Measurements from ENCODE around the gene PTPN2.

PTPN2 gene

DNA sequence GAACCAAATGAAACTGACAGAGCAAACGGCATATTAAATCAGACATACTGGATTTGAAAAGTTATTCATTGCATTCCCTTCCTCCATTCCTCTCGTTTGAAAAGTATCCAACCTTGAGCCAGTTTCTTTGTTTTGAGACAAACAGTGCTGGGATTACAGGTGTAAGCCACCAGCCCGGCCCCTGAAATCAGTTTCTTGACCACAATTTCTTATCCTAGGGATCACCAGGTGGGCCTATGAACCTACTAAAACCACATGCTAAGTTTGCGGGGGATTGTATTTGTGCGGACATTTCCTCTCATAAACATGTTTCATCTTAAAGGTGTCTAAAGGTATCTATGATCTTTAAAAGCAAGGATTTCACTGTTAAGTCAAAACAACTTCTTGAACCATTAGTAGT is 11.6 kb downstream of the PTPN2 start:
- no peaks in the 10 kb centered on the region for H3K79me2 ChIP-seq (ENCODE audit: control insufficient read depth, insufficient read depth, low read length, poor library complexity)
- no peak overlapping the region for H3K4me3 ChIP-seq (ENCODE audit: low read depth, low read length)
- H3K36me3 ChIP-seq (ENCODE audit: control insufficient read depth in 1 of 2, insufficient read depth in 2 of 2, low read length in 2 of 2) = no peaks in the 10 kb centered on the region
- H3K9ac ChIP-seq (ENCODE audit: low read length) = no peak overlapping the region
- H3K27me3 ChIP-seq (ENCODE audit: insufficient read depth, low read length) = no peaks in the 10 kb centered on the region
- H3K79me1 ChIP-seq (ENCODE audit: low read length) = no peaks in the 10 kb centered on the region
- H2AK5ac ChIP-seq (ENCODE audit: low read length) = no peak overlapping the region
- no peak overlapping the region for H3K4me2 ChIP-seq (ENCODE audit: low read length)
- no peaks in the 10 kb centered on the region for H3K4me1 ChIP-seq (ENCODE audit: control insufficient read depth in 1 of 2, insufficient read depth in 2 of 2, low read length in 2 of 2)
- DNase-seq = no peak
- H3K4ac ChIP-seq (ENCODE audit: low read depth, low read length) = no peak overlapping the region
- no peak overlapping the region for H2AFZ ChIP-seq (ENCODE audit: insufficient read depth, low read length, poor library complexity)
- H3K27ac ChIP-seq (ENCODE audit: low read depth, low read length) = no peak overlapping the region
- no peak overlapping the region for H4K8ac ChIP-seq (ENCODE audit: low read depth, low read length)
- H2BK12ac ChIP-seq (ENCODE audit: low read length) = no peak overlapping the region
- H3K23ac ChIP-seq (ENCODE audit: low read length) = no peak overlapping the region
- H2BK5ac ChIP-seq (ENCODE audit: low read depth, low read length, poor library complexity) = no peak overlapping the region
- whole genome bisulfite sequencing (ENCODE audit: extremely low coverage, insufficient coverage, insufficient read length) = no CpG with 5 or more reads among the region's 5 CpGs
- no peak overlapping the region for H4K91ac ChIP-seq (ENCODE audit: low read depth, low read length)
- H2BK120ac ChIP-seq (ENCODE audit: insufficient read depth, low read length, poor library complexity) = no peak overlapping the region
- H3K9me3 ChIP-seq (ENCODE audit: insufficient read depth, low read depth, low read length) = no peaks in the 10 kb centered on the region
- no peak overlapping the region for H3K18ac ChIP-seq (ENCODE audit: low read length)
- no peak overlapping the region for H4K12ac ChIP-seq (ENCODE audit: low read depth, low read length)
- no peak overlapping the region for H3K14ac ChIP-seq (ENCODE audit: low read length)

DNA sequence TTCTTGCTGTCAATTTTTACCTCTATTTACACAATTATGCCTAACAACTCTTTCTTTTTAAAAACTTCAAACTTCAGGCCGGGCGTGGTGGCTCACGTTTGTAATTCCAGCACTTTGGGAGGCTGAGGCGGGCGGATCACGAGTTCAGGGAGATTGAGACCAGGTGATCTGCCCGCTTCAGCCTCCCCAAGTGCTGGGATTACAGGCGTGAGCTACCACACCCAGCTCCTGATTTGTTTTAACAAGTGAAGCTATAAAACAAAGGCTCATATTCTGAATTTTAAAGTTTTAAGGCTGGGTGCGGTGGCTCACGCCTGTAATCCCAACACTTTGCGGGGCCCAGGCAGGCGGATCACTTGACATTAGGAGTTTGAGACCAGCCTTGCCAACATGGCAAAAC is 15.5 kb downstream of the PTPN2 start:
- Histone ChIP-seq H4K12ac (ENCODE audit: low read depth, low read length) (no peak overlapping the region), H3K4ac (ENCODE audit: low read depth, low read length) (no peak overlapping the region), H2AK5ac (ENCODE audit: low read length) (no peak overlapping the region), H2AFZ (ENCODE audit: insufficient read depth, low read length, poor library complexity) (no peak overlapping the region), H2BK12ac (ENCODE audit: low read length) (no peak overlapping the region), H3K79me2 (ENCODE audit: control insufficient read depth, insufficient read depth, low read length, poor library complexity) (no peaks in the 10 kb centered on the region), H3K18ac (ENCODE audit: low read length) (no peak overlapping the region), H3K4me1 (ENCODE audit: control insufficient read depth in 1 of 2, insufficient read depth in 2 of 2, low read length in 2 of 2) (no peaks in the 10 kb centered on the region), H3K9me3 (ENCODE audit: insufficient read depth, low read depth, low read length) (no peaks in the 10 kb centered on the region), H3K36me3 (ENCODE audit: control insufficient read depth in 1 of 2, insufficient read depth in 2 of 2, low read length in 2 of 2) (no peaks in the 10 kb centered on the region), H3K79me1 (ENCODE audit: low read length) (no peaks in the 10 kb centered on the region), H3K9ac (ENCODE audit: low read length) (no peak overlapping the region), H3K27ac (ENCODE audit: low read depth, low read length) (no peak overlapping the region), H2BK120ac (ENCODE audit: insufficient read depth, low read length, poor library complexity) (no peak overlapping the region), H4K91ac (ENCODE audit: low read depth, low read length) (no peak overlapping the region), H3K4me2 (ENCODE audit: low read length) (no peak overlapping the region), H3K14ac (ENCODE audit: low read length) (no peak overlapping the region), H3K23ac (ENCODE audit: low read length) (no peak overlapping the region), H4K8ac (ENCODE audit: low read depth, low read length) (no peak overlapping the region), H2BK5ac (ENCODE audit: low read depth, low read length, poor library complexity) (no peak overlapping the region), H3K27me3 (ENCODE audit: insufficient read depth, low read length) (no peaks in the 10 kb centered on the region), H3K4me3 (ENCODE audit: low read depth, low read length) (no peak overlapping the region)
- no peak for DNase-seq
- no CpG with 5 or more reads among the region's 12 CpGs for WGBS (ENCODE audit: extremely low coverage, insufficient coverage, insufficient read length)

DNA sequence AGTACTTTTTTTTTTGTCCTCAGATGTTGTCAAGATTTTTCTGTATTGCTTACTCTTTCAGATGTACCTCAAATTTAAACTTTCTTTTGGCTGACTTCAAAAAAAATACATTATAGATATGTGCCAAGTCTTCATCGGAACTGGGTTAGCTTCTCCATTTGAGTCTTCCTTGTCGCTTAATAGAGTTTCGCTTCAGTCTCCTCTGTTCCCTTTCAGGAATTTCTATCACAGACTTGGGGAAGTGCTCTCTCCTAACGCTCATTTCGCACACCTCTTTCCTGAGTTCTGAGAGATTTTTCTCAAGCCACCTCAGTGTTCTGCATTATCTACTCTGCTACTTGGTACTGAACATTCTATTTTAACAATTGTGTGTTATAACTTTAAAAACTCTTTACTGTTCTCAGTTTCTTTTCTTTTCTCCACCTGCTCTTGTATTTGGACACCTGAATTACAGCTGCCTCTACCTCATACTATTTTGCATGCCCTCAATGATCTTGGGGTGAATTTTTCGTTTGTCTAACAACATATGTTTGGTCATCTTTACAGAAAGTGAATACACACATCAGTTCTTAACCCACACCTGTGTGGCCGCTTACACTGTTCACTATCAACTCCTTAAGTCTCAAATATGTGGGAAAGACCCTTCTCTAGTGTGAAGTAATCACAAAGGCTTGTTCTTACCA is 16.5 kb downstream of the PTPN2 start:
- peaks cover 0 to 5% of the 10 kb centered on the region in 2 experiments for H3K4me1 ChIP-seq (ENCODE audit: control insufficient read depth in 1 of 2, insufficient read depth in 2 of 2, low read length in 2 of 2)
- no peak overlapping the region for H3K9ac ChIP-seq (ENCODE audit: low read length)
- H3K18ac ChIP-seq (ENCODE audit: low read length) = no peak overlapping the region
- no peaks in the 10 kb centered on the region for H3K36me3 ChIP-seq (ENCODE audit: control insufficient read depth in 1 of 2, insufficient read depth in 2 of 2, low read length in 2 of 2)
- no peak overlapping the region for H2AFZ ChIP-seq (ENCODE audit: insufficient read depth, low read length, poor library complexity)
- no peaks in the 10 kb centered on the region for H3K9me3 ChIP-seq (ENCODE audit: insufficient read depth, low read depth, low read length)
- H3K79me1 ChIP-seq (ENCODE audit: low read length) = no peaks in the 10 kb centered on the region
- no peak overlapping the region for H4K12ac ChIP-seq (ENCODE audit: low read depth, low read length)
- no peak for DNase-seq
- H3K4me2 ChIP-seq (ENCODE audit: low read length) = no peak overlapping the region
- H2AK5ac ChIP-seq (ENCODE audit: low read length) = no peak overlapping the region
- no peaks in the 10 kb centered on the region for H3K79me2 ChIP-seq (ENCODE audit: control insufficient read depth, insufficient read depth, low read length, poor library complexity)
- H3K23ac ChIP-seq (ENCODE audit: low read length) = no peak overlapping the region
- H4K8ac ChIP-seq (ENCODE audit: low read depth, low read length) = no peak overlapping the region
- no peak overlapping the region for H2BK12ac ChIP-seq (ENCODE audit: low read length)
- H4K91ac ChIP-seq (ENCODE audit: low read depth, low read length) = no peak overlapping the region
- H3K14ac ChIP-seq (ENCODE audit: low read length) = no peak overlapping the region
- no peaks in the 10 kb centered on the region for H3K27me3 ChIP-seq (ENCODE audit: insufficient read depth, low read length)
- no peak overlapping the region for H3K27ac ChIP-seq (ENCODE audit: low read depth, low read length)
- H2BK5ac ChIP-seq (ENCODE audit: low read depth, low read length, poor library complexity) = no peak overlapping the region
- no peak overlapping the region for H3K4ac ChIP-seq (ENCODE audit: low read depth, low read length)
- WGBS (ENCODE audit: extremely low coverage, insufficient coverage, insufficient read length) = no CpG with 5 or more reads among the region's 7 CpGs
- no peak overlapping the region for H2BK120ac ChIP-seq (ENCODE audit: insufficient read depth, low read length, poor library complexity)
- no peak overlapping the region for H3K4me3 ChIP-seq (ENCODE audit: low read depth, low read length)

DNA sequence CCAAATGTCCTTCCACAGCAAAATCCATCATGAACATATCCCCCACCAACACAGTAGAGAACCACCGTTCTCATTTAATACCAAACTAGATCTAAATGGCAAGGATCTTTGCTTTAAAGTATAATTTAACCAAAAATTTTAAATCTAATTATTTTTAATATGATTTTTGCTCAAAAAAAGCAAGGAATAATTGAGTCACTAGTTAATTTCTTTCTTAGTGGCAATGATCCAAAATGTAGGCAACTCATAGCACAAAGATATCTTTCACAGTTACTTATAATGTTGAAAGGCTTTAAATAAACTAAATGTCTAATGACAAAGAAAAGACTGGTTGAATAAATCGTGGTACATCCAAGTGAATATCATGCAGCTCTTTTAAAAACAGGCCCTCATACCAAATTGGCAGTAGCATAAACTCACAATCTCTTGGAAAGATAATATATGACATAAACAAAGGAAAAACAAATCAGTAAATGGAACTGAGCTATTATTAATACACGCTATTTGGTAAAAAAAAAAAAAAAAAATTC is 20.3 kb downstream of the PTPN2 start:
- no peak overlapping the region for H4K91ac ChIP-seq (ENCODE audit: low read depth, low read length)
- no peak overlapping the region for H4K8ac ChIP-seq (ENCODE audit: low read depth, low read length)
- no peaks in the 10 kb centered on the region for H3K79me1 ChIP-seq (ENCODE audit: low read length)
- no peaks in the 10 kb centered on the region for H3K36me3 ChIP-seq (ENCODE audit: control insufficient read depth in 1 of 2, insufficient read depth in 2 of 2, low read length in 2 of 2)
- H3K18ac ChIP-seq (ENCODE audit: low read length) = no peak overlapping the region
- no peak overlapping the region for H3K27ac ChIP-seq (ENCODE audit: low read depth, low read length)
- H2AFZ ChIP-seq (ENCODE audit: insufficient read depth, low read length, poor library complexity) = no peak overlapping the region
- no peak overlapping the region for H2BK120ac ChIP-seq (ENCODE audit: insufficient read depth, low read length, poor library complexity)
- no peaks in the 10 kb centered on the region for H3K27me3 ChIP-seq (ENCODE audit: insufficient read depth, low read length)
- no peak overlapping the region for H2BK12ac ChIP-seq (ENCODE audit: low read length)
- DNase-seq = no peak
- H3K4me2 ChIP-seq (ENCODE audit: low read length) = no peak overlapping the region
- no peak overlapping the region for H3K9ac ChIP-seq (ENCODE audit: low read length)
- no peak overlapping the region for H2AK5ac ChIP-seq (ENCODE audit: low read length)
- no peak overlapping the region for H4K12ac ChIP-seq (ENCODE audit: low read depth, low read length)
- H3K4me3 ChIP-seq (ENCODE audit: low read depth, low read length) = no peak overlapping the region
- H3K4ac ChIP-seq (ENCODE audit: low read depth, low read length) = peak overlapping the region; percentile 62
- no peak overlapping the region for H3K23ac ChIP-seq (ENCODE audit: low read length)
- H3K9me3 ChIP-seq (ENCODE audit: insufficient read depth, low read depth, low read length) = no peaks in the 10 kb centered on the region
- no CpG with 5 or more reads among the region's 3 CpGs for WGBS (ENCODE audit: extremely low coverage, insufficient coverage, insufficient read length)
- no peak overlapping the region for H2BK5ac ChIP-seq (ENCODE audit: low read depth, low read length, poor library complexity)
- H3K14ac ChIP-seq (ENCODE audit: low read length) = no peak overlapping the region
- H3K79me2 ChIP-seq (ENCODE audit: control insufficient read depth, insufficient read depth, low read length, poor library complexity) = peaks cover 2% of the 10 kb centered on the region
- H3K4me1 ChIP-seq (ENCODE audit: control insufficient read depth in 1 of 2, insufficient read depth in 2 of 2, low read length in 2 of 2) = peaks cover 0 to 5% of the 10 kb centered on the region in 2 experiments

Data from trophoblast cell (in vitro differentiated cells and primary cell).